GM12891 (cell line): ENCODE data around the gene CCDC50.

ENCODE experiments used
- POLR2A ChIP-seq: IDR thresholded peaks from 2 replicates; pipeline ENCODE4 v1.6.1; 2011; ENCODE audit warnings: low read depth, low read length, control low read depth
- POLR2AphosphoS5 ChIP-seq: IDR thresholded peaks from 2 replicates; pipeline ENCODE4 v1.6.1; 2011; ENCODE audit warnings: low read depth, low read length, control low read depth

DNA sequence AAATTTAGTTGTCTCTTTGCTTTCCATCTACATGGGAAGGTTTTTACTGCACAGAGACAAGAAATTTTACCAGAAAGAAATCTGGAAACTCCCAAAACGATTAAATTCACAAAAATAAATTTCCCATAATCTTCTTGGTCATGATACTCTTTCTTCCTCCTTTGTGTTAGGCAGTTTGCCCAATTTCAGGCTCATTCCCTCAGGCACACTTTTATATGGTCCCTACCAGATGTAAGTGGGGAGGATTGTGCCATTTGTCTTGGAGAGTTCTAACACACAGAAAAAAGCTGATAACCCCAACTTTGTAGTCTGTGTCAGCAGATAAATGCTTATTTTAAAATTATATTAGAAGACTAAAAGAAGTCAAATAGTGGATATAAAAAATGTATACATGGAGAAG, 49.1 kb upstream of the CCDC50 start:
- no peak for TF ChIP-seq POLR2AphosphoS5
- TF ChIP-seq POLR2A: no peak
